Measurements from ENCODE around the gene TCP11L1.

TCP11L1 gene

GRCh38 chr11:33068611-33069340 lies 29.4 kb downstream of the TCP11L1 start:
- no peak overlapping the region for H3K27ac ChIP-seq
- no peak for TF ChIP-seq CTCF (conservative IDR thresholded peaks at IDR 0.05)

- no peak for TF ChIP-seq CTCF (conservative IDR thresholded peaks at IDR 0.05)
- no peak overlapping the region for H3K27ac ChIP-seq
Observed at GRCh38 chr11:33072465-33072864, 33.1 kb downstream of the TCP11L1 start.

- TF ChIP-seq CTCF (conservative IDR thresholded peaks at IDR 0.05): no peak
- no peak overlapping the region for H3K27ac ChIP-seq
Observed at GRCh38 chr11:33083918-33084317, 44.5 kb downstream of the TCP11L1 start.

GRCh38 chr11:33086017-33086416 lies 46.6 kb downstream of the TCP11L1 start:
- no peak overlapping the region for H3K27ac ChIP-seq
- TF ChIP-seq CTCF (conservative IDR thresholded peaks at IDR 0.05): no peak

GRCh38 chr11:33089776-33090175 lies 50.4 kb downstream of the TCP11L1 start:
- no peak overlapping the region for H3K27ac ChIP-seq
- no peak for TF ChIP-seq CTCF (conservative IDR thresholded peaks at IDR 0.05)

- no peak for TF ChIP-seq CTCF (conservative IDR thresholded peaks at IDR 0.05)
Observed at GRCh38 chr11:33094157-33094556, 54.8 kb downstream of the TCP11L1 start.

GRCh38 chr11:33103836-33104235 lies 64.5 kb downstream of the TCP11L1 start:
- no peak overlapping the region for H3K27ac ChIP-seq
- no peak for TF ChIP-seq CTCF (conservative IDR thresholded peaks at IDR 0.05)

More at GRCh38 chr11:33094157-33094556, 54.8 kb downstream of the TCP11L1 start:
- no peak overlapping the region for H3K27ac ChIP-seq
